Neuron (in vitro differentiated cells): ENCODE measurements around the gene PTPRG.

Source experiments
- H2AFZ ChIP-seq: one replicate; pipeline ENCODE4 v1.6.1; 2013; ENCODE audit warnings: low read depth, mild to moderate bottlenecking, inconsistent platforms, low read length, moderate library complexity
- H3K27me3 ChIP-seq: one replicate; pipeline ENCODE4 v1.6.1; 2013; ENCODE audit warnings: low read length; ENCODE audit not compliant: insufficient read depth
- H3K36me3 ChIP-seq: one replicate; pipeline ENCODE4 v1.6.1; 2013; ENCODE audit warnings: low read length; ENCODE audit not compliant: insufficient read depth
- H3K4me1 ChIP-seq: one replicate; pipeline ENCODE4 v1.6.1; 2013; ENCODE audit warnings: low read length; ENCODE audit not compliant: insufficient read depth
- H3K4me3 ChIP-seq: 2 replicates; pipeline ENCODE4 v1.5.1; 2013; ENCODE audit warnings: mild to moderate bottlenecking, low read length, moderate library complexity
- H3K9me3 ChIP-seq: one replicate; pipeline ENCODE4 v1.6.1; 2013; ENCODE audit warnings: low read length

PTPRG gene

DNA sequence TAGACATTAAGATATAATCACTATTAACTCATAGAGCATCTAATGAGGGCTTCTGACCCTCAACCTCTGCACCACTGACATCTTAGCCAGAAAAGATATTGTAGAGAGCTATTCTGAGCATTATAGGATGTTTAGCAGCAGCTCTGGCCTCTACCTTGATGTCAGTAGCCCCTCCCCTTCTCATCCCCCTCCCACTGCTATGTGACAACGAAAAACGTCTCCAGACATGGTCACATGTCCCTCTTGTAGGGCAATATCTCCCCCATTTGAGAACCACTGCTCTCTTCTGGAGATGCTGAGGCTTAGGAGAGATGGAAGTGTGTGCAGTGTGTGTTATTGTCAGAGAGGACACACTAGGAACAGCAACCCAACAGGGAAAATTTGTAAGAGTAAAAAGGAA lies 569.7 kb downstream of the PTPRG start:
- Histone ChIP-seq H3K9me3 (no peaks in the 10 kb centered on the region), H2AFZ (no peak overlapping the region), H3K4me1 (peaks cover 8% of the 10 kb centered on the region), H3K4me3 (no peak overlapping the region), H3K36me3 (no peaks in the 10 kb centered on the region), H3K27me3 (no peaks in the 10 kb centered on the region)

DNA sequence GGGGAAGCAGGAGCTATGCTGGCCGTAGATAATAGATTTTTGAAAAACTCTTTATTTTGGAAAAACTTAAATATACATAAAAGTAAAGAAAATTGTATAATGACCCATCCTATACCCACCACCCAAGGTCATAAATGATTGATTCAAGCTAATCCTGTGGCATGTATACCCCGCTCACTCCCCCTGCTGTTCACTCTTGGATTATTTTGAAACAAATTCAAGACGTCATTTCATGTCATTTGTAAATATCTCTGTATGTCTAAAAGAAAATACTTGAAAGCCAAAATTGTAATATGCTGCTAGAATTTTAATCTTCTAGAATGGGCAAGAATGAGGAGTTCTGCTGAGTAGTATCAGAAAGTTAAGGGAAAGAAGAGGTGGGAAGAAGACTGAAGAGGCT lies 570.2 kb downstream of the PTPRG start:
- Histone ChIP-seq H3K4me1 (peaks cover 8% of the 10 kb centered on the region), H3K4me3 (no peak overlapping the region), H3K36me3 (no peaks in the 10 kb centered on the region), H3K9me3 (no peaks in the 10 kb centered on the region), H3K27me3 (no peaks in the 10 kb centered on the region), H2AFZ (no peak overlapping the region)

- Histone ChIP-seq H3K4me1 (peaks cover 8% of the 10 kb centered on the region), H3K36me3 (no peaks in the 10 kb centered on the region), H3K4me3 (no peak overlapping the region), H2AFZ (no peak overlapping the region), H3K27me3 (no peaks in the 10 kb centered on the region), H3K9me3 (no peaks in the 10 kb centered on the region)
Observed at GRCh38 chr3:62132027-62132602, 570.7 kb downstream of the PTPRG start.

DNA sequence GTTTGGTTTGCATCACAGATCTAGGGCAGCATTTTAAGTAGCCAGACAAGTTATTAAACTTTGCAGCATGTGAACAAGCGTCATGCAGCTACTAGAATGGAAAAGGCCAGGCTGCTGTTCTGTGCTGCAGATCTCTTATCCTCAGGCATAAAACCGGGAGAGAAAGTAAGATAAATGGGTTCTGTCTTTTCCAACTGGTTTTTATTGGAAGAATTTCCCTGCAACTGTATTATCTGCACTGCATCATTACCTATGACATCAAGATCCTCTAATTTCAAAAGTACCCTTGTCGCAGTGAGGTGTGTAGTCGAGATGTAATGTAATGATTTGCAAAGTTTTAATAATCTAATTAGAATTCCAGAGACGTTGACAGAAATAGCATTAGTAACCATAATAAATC lies 571.6 kb downstream of the PTPRG start:
- H3K36me3 ChIP-seq, result no peaks in the 10 kb centered on the region
- H3K27me3 ChIP-seq, result no peaks in the 10 kb centered on the region
- H3K9me3 ChIP-seq, result no peaks in the 10 kb centered on the region
- H3K4me1 ChIP-seq, result peaks cover 8% of the 10 kb centered on the region
- H2AFZ ChIP-seq, result no peak overlapping the region
- H3K4me3 ChIP-seq, result no peak overlapping the region

- no peak overlapping the region for H3K4me3 ChIP-seq
- no peaks in the 10 kb centered on the region for H3K9me3 ChIP-seq
- no peaks in the 10 kb centered on the region for H3K36me3 ChIP-seq
- H2AFZ ChIP-seq, result no peak overlapping the region
- no peaks in the 10 kb centered on the region for H3K27me3 ChIP-seq
- peaks cover 5% of the 10 kb centered on the region for H3K4me1 ChIP-seq
Observed at GRCh38 chr3:62134061-62134496, 572.7 kb downstream of the PTPRG start.

DNA sequence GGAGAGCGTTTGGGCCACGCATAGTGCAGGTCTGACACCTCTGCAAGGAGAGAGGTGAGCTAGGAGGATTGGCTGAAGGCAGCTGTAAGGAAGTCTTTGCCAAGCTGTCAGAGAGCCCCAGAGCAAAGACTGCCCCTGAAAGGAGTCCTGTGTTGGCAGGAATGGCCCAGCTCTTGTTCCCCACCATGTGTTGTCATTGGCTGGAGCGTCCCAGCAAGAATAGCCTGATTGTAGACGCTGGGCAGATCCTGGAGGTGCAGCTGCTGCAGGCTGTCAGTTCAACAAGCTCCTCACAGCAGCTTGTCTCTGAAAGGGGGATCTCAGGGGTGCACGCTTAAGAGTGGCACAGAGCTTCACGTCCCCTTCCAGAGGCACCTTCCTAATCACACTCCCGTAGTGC lies 574.4 kb downstream of the PTPRG start:
- H3K36me3 ChIP-seq, result no peaks in the 10 kb centered on the region
- no peak overlapping the region for H2AFZ ChIP-seq
- H3K27me3 ChIP-seq, result no peaks in the 10 kb centered on the region
- H3K4me1 ChIP-seq, result no peaks in the 10 kb centered on the region
- H3K9me3 ChIP-seq, result no peaks in the 10 kb centered on the region
- no peak overlapping the region for H3K4me3 ChIP-seq

DNA sequence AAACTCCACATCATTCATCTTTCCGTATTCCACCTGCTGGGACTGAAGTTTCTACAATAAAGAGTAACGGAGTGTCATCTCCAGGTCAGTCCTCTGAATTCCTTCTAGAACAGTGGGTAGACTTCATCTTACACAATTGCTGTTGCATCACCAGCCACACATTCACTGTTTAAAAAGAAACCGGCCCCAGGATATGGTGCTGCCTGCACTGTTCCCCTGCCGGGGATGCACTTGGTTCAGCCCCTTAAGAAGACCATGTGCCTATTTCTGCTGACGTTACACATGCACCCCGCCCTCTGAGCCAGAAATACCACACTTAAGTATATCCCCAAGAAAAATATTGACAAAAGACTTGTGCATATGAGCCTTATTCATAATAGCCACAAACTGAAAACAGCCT lies 578.6 kb downstream of the PTPRG start:
- no peak overlapping the region for H2AFZ ChIP-seq
- no peaks in the 10 kb centered on the region for H3K27me3 ChIP-seq
- peaks cover 7% of the 10 kb centered on the region for H3K4me1 ChIP-seq
- no peak overlapping the region for H3K4me3 ChIP-seq
- no peaks in the 10 kb centered on the region for H3K9me3 ChIP-seq
- H3K36me3 ChIP-seq, result no peaks in the 10 kb centered on the region

GRCh38 chr3:62142331-62143085 lies 581.1 kb downstream of the PTPRG start:
- H3K4me1 ChIP-seq, result peaks cover 7% of the 10 kb centered on the region
- H3K9me3 ChIP-seq, result no peaks in the 10 kb centered on the region
- H3K36me3 ChIP-seq, result no peaks in the 10 kb centered on the region
- H2AFZ ChIP-seq, result no peak overlapping the region
- no peak overlapping the region for H3K4me3 ChIP-seq
- no peaks in the 10 kb centered on the region for H3K27me3 ChIP-seq

DNA sequence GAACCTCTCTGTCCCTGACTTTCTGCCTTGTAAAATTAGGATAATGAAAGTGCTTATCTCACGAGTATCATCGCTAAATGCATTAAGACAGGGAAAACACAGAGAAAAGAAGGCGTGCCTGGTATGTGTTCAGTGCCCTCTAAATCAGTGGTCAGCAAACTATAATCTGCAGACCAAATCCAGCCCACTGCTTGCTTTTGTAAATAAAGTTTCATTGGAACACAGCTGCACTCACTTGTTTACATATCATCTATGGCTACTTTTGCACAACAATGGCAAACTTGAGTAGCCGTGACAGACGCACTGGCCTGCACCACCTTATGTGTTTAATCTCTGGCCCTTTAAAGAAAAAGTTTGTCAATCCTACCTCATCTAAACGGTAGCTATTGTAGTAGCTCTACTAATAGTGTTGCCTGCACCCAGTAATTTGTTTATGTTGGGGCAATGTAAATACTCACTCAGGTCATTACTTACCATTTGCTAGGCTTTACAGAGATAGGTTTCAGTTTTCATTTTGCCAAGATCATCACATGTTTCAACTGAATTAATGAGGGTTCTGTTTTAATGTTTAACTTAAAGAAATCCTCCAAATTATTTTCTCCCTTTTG lies 582.6 kb downstream of the PTPRG start:
- H3K4me1 ChIP-seq, result peaks cover 7% of the 10 kb centered on the region

DNA sequence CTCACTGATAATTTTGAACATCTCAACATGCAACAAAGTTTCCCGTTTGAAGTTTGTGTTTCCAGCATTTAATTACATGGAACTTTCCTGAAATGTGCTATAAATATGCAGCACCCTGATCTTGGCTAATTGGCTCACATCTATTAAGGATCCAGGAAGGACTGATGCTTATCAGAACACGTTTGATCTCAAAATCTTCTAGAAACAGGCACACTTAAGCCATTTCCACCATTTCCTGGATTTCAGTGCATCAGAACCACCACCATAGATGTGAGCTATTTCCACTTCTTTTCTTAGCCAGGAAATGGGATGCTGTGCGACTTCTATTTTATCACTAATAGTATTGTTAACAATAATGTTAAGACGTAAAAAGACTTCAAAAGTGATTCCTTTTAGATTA lies 583.1 kb downstream of the PTPRG start:
- Histone ChIP-seq H3K9me3 (no peaks in the 10 kb centered on the region), H3K36me3 (no peaks in the 10 kb centered on the region), H3K4me3 (no peak overlapping the region), H3K4me1 (peaks cover 7% of the 10 kb centered on the region), H2AFZ (no peak overlapping the region), H3K27me3 (no peaks in the 10 kb centered on the region)

More for the DNA sequence above, 582.6 kb downstream of the PTPRG start:
- Histone ChIP-seq H2AFZ (no peak overlapping the region), H3K4me3 (no peak overlapping the region), H3K27me3 (no peaks in the 10 kb centered on the region), H3K9me3 (no peaks in the 10 kb centered on the region), H3K36me3 (no peaks in the 10 kb centered on the region)

DNA sequence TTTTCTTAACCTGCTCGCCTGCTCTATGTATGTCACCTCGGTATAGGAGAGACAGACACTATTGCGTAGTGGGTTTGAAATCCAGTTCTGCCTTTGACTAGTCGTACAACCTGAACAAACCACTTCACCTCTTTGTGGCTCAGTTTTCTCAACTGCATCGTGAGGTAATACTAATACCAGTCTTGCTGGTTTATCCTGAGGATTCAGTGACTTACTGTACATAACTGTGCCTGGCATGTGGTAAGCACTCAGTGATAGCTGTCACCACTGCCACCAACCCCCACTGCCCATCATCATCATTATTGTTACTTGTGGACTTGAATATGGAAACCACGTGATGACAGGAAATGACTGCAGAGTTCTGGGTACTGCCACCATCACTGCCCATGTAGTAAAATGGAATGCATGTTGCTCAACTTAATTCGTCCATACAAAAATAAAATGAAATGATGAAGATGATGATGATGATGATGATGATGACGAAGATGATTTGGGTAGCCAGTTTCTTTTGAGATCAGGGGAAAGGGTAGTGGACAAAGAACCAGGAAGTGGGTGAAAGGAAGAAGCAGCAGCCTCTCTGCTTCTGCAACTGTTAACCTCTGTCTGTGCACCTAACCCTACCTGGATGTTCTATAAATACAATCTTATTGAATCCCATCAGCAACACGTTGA lies 583.9 kb downstream of the PTPRG start:
- Histone ChIP-seq H2AFZ (no peak overlapping the region), H3K9me3 (no peaks in the 10 kb centered on the region), H3K36me3 (no peaks in the 10 kb centered on the region), H3K4me1 (peaks cover 7% of the 10 kb centered on the region), H3K4me3 (no peak overlapping the region), H3K27me3 (no peaks in the 10 kb centered on the region)

- Histone ChIP-seq H3K36me3 (no peaks in the 10 kb centered on the region), H2AFZ (no peak overlapping the region), H3K4me3 (no peak overlapping the region), H3K27me3 (no peaks in the 10 kb centered on the region), H3K9me3 (no peaks in the 10 kb centered on the region), H3K4me1 (no peaks in the 10 kb centered on the region)
Observed at GRCh38 chr3:62149539-62149938, 588.2 kb downstream of the PTPRG start.

DNA sequence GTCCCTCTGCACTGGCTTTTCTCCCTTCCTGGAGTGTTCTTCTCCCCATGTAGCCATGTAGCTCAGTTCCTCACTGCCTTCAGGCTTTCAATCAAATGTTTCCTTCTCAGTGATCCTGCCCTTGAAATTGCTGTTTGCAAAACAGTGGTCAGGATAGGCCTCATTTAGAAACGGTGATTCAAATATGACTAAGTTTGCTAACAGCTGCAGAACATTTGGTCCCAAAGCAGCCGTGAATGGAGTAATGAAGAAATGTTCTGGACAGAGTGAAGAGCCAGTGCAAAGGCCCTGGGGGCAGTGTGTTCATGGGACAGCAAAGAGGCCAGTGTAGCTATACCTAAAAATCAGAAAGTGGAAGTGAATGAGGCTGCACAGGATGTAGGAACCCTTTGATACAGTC lies 588.6 kb downstream of the PTPRG start:
- no peaks in the 10 kb centered on the region for H3K9me3 ChIP-seq
- H3K4me3 ChIP-seq, result no peak overlapping the region
- H3K4me1 ChIP-seq, result no peaks in the 10 kb centered on the region
- no peaks in the 10 kb centered on the region for H3K27me3 ChIP-seq
- no peak overlapping the region for H2AFZ ChIP-seq
- H3K36me3 ChIP-seq, result no peaks in the 10 kb centered on the region
